AG09319 (cell line): ENCODE measurements around the gene MR1.
"Not testable (repeated sequence)": the region's sequence is repeated elsewhere in the genome, so short reads cannot be mapped to it uniquely, and the experiment has no call there.

Source experiments
- DNase-seq: peaks from one replicate; pipeline ENCODE4 v3.0.0-alpha.2; 2010; ENCODE audit warnings: low read depth; ENCODE audit errors: extremely low read depth
- TF ChIP-seq, protein P1 (sequence below): IDR thresholded peaks from 2 replicates; pipeline ENCODE4 v1.5.1; 2011; ENCODE audit warnings: low read depth, mild to moderate bottlenecking, inconsistent platforms, low read length, moderate library complexity

MR1 gene

DNA sequence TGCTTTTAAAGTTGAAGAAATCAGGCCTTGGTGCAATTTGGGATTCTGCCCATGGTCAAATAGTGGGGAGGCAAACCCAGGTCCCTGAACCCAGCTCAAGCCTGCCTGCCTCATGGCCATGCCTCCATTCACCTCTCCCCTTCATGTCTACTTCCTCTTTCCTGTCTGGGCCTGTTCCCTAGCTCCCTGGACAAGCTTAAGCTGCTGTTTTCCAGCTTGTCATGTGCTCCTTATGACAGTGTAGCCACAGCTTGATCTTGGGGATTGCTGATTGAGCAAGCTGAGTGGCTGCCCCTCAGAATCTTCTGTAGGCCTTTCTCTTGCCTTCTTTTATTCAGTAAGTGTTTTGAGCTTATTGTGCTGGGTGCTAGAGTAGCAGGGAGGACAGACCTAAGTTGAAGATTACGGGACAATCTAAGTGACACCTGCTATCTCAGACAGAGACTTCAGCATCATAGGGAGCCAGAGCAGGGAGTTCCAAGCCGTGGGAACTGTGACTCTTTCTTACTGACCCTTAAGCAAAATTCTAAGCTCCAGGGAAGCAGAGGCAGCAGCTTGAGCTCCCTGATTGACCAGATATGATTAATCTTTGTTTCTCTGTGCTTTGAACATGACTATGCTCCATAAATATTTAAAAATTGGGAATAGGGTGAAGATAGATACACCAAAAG, 520 bp upstream of the MR1 start:
- DNase-seq, result no peak
- TF ChIP-seq, protein P1, sequence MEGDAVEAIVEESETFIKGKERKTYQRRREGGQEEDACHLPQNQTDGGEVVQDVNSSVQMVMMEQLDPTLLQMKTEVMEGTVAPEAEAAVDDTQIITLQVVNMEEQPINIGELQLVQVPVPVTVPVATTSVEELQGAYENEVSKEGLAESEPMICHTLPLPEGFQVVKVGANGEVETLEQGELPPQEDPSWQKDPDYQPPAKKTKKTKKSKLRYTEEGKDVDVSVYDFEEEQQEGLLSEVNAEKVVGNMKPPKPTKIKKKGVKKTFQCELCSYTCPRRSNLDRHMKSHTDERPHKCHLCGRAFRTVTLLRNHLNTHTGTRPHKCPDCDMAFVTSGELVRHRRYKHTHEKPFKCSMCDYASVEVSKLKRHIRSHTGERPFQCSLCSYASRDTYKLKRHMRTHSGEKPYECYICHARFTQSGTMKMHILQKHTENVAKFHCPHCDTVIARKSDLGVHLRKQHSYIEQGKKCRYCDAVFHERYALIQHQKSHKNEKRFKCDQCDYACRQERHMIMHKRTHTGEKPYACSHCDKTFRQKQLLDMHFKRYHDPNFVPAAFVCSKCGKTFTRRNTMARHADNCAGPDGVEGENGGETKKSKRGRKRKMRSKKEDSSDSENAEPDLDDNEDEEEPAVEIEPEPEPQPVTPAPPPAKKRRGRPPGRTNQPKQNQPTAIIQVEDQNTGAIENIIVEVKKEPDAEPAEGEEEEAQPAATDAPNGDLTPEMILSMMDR, result no peak

DNA sequence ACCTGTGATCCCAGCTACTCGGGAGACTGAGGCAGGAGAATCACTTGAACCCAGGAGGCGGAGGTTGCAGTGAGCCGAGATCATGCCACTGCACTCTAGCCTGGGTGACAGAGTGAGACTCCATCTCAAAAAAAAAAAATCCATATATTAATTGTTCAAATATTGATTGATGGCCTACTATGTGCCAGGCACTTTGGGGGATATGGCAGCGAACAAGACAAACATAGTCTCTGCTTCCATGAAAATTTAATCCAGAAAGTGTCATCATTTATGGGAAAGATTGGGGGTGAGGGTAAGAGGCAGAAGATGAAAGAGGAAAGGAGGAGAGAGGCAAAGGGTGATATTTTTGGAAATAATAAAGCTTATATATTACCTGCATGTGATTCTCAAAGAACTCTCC, 1.4 kb downstream of the MR1 start:
- not testable (repeated sequence) for DNase-seq

DNA sequence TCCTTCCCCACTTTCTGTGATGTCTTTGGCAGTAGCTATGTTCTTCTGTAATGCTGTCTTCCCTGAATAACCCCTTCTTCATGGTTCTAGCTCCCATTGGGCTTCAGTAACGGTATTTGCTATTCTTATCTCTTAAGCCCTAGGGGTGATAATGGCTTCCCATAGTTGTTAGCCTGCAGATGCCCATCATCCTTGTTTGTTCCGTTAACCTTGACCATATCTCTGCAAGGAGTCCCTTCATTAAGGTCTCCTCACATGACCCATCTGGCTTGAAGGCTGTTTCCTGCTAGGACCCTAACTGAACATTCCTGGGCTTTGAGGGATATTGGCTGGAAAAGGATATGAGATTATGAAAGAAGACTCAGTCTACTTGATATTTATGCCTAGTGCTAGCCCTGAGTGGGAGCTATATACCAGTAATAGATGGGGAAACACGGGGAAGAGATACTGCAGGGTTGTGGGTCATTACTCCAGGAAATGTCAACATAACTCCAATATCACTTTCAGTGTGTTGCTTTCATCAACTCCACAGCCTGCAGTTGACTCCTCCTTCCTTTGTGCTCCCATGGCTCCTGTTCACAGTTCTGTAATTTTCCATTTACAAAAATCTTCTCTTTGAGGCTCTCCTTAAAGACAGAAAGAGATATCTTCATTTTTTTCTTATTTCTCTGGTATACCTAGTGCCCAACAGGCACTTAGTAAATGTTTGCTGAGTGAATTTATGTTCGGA, 2.5 kb downstream of the MR1 start:
- DNase-seq, result no peak
- TF ChIP-seq, protein P1, result no peak

DNA sequence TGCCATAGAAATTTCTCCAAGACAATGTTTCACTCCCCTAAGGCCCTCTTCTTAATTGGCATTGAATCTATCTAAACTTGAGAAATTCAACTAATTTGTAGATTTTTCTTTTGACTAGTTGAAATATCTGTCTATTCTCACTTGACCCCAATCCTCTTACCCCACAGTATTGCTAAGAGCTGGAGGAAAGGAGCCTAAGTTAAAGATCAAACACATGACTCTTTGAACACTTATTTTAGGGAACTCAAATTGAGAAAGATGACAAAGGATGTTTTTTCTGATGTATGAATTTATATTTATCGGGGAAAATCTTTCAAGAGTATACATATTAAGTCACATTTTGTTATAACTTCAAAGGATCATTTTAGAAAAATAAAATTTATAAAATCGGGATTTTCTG, 3.6 kb downstream of the MR1 start:
- TF ChIP-seq, protein P1, result no peak
- no peak for DNase-seq

DNA sequence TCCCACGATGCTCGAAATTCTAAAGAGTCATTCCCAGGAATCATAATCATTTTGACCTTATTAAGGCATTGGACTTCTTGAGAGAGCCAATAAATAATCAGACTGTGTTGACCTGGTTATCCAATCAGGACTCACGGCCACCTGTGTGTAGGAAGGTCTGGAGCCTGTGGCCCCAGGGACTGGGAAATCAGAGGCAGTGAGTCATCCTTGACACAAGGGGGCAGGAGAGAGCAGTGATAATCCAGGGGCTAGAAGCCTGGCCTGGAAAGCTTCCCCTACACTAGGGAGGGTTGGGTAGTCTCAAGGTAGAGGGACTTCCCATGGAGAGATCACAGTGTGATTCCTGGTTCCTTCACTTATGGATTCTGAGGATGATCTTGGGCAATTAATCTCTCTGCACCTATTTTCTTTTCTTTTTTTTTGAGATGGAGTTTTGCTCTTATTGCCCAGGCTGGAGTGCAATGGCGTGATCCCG, 4.7 kb downstream of the MR1 start:
- TF ChIP-seq, protein P1, result peak; percentile 63
- DNase-seq, result no peak

DNA sequence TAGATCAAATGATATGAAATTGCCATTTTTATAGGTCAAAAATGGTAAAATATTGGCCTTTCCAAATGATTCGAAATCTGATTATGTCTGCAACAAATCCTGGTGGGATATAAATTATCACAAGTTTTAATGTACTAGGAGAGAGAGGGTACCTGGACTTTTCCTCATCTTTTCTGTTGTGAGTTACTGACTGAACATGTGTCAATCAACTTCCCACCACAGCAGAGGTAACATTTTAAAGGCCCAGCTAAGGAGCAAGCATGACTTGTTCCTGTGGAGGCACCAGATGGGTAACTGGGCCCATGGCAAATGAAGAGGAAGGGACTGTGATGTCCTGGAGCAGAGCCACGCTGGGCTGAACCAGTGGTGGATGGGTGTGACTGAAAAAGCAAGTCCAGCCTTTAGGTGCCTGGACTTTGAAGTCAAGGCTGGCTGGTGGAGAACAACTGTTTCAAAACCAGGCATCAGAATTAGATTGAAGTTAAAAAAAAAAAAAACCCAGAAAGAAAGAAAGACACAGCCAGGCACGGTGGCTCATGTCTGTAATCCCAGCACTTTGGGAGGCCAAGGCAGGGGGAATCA, 6.6 kb downstream of the MR1 start:
- DNase-seq, result no peak

DNA sequence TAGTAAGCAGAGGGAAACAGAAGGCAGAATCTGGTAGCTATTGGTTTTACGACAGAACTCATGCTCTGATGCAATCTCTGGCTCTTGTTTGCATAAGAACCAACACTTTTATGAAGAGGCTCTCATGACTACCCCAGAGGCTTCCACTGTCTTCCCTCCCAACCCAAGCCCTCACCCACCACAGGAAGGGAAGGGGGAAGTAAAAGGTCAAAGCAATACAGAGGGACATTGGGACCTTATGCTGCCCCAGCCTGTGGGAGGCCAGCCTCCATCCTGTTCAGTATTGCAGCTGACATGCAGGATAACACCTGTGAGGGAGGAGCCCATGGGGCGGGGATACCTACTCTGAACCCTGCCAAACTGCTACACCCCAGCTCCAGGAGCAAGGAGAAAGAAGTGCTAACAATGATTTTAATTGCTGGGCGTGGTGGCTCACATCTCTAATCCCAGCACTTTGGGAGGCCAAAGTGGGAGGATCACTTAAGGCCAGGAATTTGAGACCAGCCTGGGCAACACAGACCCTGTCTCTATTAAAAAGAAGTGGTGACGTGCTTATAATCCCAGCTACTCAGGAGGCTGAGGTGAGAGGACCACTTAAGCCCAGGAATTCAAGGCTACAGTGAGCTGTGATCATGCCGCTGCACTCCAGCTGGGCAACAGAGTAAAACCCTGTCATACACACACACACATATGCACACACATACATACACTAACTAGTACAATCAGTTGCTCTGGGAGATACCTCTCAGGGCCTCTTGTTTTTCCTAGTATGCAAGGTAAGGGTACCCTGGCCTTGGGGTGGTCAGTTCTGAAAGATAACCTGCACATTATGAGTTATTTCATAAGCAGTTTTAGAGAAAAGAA, 9.5 kb downstream of the MR1 start:
- no peak for DNase-seq
- TF ChIP-seq, protein P1, result no peak

More for the DNA sequence above, 6.6 kb downstream of the MR1 start:
- TF ChIP-seq, protein P1, result no peak
